PC-3 (cell line): ENCODE results near the gene GNB5.

Experiments used
- CTCF ChIP-seq: fragments of 300-600 bp; sonication (generic); conservative IDR thresholded peaks from 2 replicates; pipeline ENCODE4 v1.5.1; 2017; ENCODE audit warnings: antibody characterized with exemption, low read depth, mild to moderate bottlenecking, low read length
- EZH2 ChIP-seq: fragments of 300-600 bp; sonication (generic); IDR thresholded peaks from one replicate; pipeline ENCODE4 v1.6.1; 2017; ENCODE audit warnings: antibody characterized with exemption, mild to moderate bottlenecking, low read length; ENCODE audit not compliant: unreplicated experiment
- EZH2phosphoT487 ChIP-seq: fragments of 300-600 bp; sonication (generic); IDR thresholded peaks from 2 replicates; pipeline ENCODE4 v1.6.1; 2018; ENCODE audit warnings: mild to moderate bottlenecking, antibody characterized with exemption, low read length, borderline replicate concordance

DNA sequence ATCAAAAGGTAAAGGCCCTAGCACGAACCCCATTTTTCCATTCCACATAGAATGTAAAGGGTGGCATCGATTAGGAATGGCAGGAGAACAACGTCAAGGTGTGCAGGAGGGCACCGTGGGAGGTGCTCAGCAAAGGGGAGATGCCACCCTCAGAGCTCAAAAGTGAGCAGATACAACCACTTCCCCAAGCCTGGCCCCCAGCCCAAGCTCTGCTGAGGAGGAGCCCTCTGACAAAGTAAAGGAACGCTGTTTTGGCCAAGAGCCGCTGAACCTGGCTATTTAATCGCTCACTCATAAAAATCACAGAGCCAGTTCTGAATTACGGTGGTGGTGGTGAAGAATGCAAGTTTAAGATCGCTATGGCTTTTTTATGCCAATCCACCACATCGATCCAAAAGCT, 12.4 kb downstream of the GNB5 start:
- TF ChIP-seq CTCF (no peak), EZH2phosphoT487 (no peak), EZH2 (no peak)
